GM18909 (cell line): ENCODE data around the gene SHC3.

ENCODE experiments used
- ATAC-seq: cut with Tn5 transposase; IDR thresholded peaks from one replicate; pipeline ENCODE4 v1.9.1; 2021; ENCODE audit warnings: mild to moderate bottlenecking; ENCODE audit not compliant: unreplicated experiment, poor library complexity

SHC3 gene

GRCh38 chr9:88993871-88994460 lies 184.7 kb downstream of the SHC3 start:
- ATAC-seq: no peak

- ATAC-seq: no peak
These were observed 185.3 kb downstream of the SHC3 start for GRCh38 chr9:88993327-88993726.

GRCh38 chr9:88992556-88992955 lies 186.1 kb downstream of the SHC3 start:
- ATAC-seq: no peak

- ATAC-seq: no peak
These were observed 187.3 kb downstream of the SHC3 start, which contains the start of gene S1PR3 for GRCh38 chr9:88991066-88992034. Gene S1PR3 (plus strand): TSS chr9:88991468. CDS start chr9:89001201, 9,733 bp downstream.

GRCh38 chr9:88990729-88991065 lies 187.9 kb downstream of the SHC3 start:
- no peak for ATAC-seq

- no peak for ATAC-seq
These were observed 188.4 kb downstream of the SHC3 start for GRCh38 chr9:88990041-88990728.

- ATAC-seq: no peak
These were observed 189.6 kb downstream of the SHC3 start for GRCh38 chr9:88988796-88989641.

GRCh38 chr9:88987661-88988060 lies 191.0 kb downstream of the SHC3 start:
- ATAC-seq: no peak

GRCh38 chr9:88986776-88987175 lies 191.8 kb downstream of the SHC3 start:
- ATAC-seq: no peak

- no peak for ATAC-seq
These were observed 193.0 kb downstream of the SHC3 start for GRCh38 chr9:88985616-88986015.

GRCh38 chr9:88984543-88984883 lies 194.1 kb downstream of the SHC3 start:
- ATAC-seq: no peak

- no peak for ATAC-seq
These were observed 194.6 kb downstream of the SHC3 start for GRCh38 chr9:88983865-88984542.

GRCh38 chr9:88980740-88981203 lies 197.8 kb downstream of the SHC3 start:
- ATAC-seq: no peak

- no peak for ATAC-seq
These were observed 198.8 kb downstream of the SHC3 start for GRCh38 chr9:88979791-88980190.

- no peak for ATAC-seq
These were observed 199.6 kb downstream of the SHC3 start for GRCh38 chr9:88979021-88979420.

GRCh38 chr9:88978034-88978433 lies 200.6 kb downstream of the SHC3 start:
- no peak for ATAC-seq

- no peak for ATAC-seq
These were observed 201.7 kb downstream of the SHC3 start for GRCh38 chr9:88976890-88977257.

- ATAC-seq: no peak
These were observed 202.4 kb downstream of the SHC3 start for GRCh38 chr9:88975966-88976889.

GRCh38 chr9:88974641-88975040 lies 204.0 kb downstream of the SHC3 start:
- ATAC-seq: no peak
